GM12892 (cell line): ENCODE measurements around the gene DCDC2.

Experiments used
- POLR2A ChIP-seq: IDR thresholded peaks from 2 replicates; pipeline ENCODE4 v1.6.1; 2011; ENCODE audit warnings: low read depth, low read length, control low read depth
- POLR2AphosphoS5 ChIP-seq: IDR thresholded peaks from 2 replicates; pipeline ENCODE4 v1.6.1; 2011; ENCODE audit warnings: low read depth, low read length, control low read depth
- TAF1 ChIP-seq: IDR thresholded peaks from 2 replicates; pipeline ENCODE4 v1.6.1; 2011; ENCODE audit warnings: low read depth, mild to moderate bottlenecking, control low read depth, low read length, borderline replicate concordance

DNA sequence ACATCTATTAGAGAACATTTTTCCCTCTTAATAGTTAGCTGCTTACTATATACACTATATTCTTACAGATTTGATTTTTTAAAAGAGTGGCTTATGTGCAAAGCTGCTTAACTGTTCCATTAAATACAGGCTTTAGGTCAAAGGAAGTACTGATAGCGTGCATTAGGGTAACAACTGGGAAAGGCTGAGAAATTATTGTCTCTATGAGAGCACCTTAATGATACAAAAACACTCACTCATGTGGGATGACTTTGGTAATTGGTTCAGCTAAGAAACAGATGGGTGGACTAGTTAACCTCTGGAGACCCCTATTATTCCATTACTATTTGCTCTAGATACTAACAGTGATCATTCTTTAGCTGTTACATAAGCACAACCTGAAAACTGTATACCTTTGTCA is 4.0 kb downstream of the DCDC2 start:
- TF ChIP-seq POLR2A (no peak), POLR2AphosphoS5 (no peak), TAF1 (no peak)
